ENCODE results near the gene SNX18. TPM values are rescaled to one million over a fixed set of nuclear protein-coding genes. Genes with fewer than 3 reads are reported as not detected.

SNX18 gene
- total and polyA plus RNA-seq, 10 of the 15 experiments (the other 5 are each of a cell fraction or from before 2014, with no cell fraction given), result 0.27 to 1.7 (median 0.47) TPM

- Histone ChIP-seq H3K9me3 (replicated peaks; ENCODE audit: control insufficient read depth, insufficient read depth, low read length) (no peaks in the 10 kb centered on the region; the same call in 2 of the 3 replicates), H2AFZ (ENCODE audit: control insufficient read depth, low read depth, low read length) (no peak overlapping the region), H3K4me1 (ENCODE audit: control insufficient read depth, insufficient read depth, low read length) (no peaks in the 10 kb centered on the region), H4K20me1 (ENCODE audit: control insufficient read depth, insufficient read depth) (no peaks in the 10 kb centered on the region), H3K36me3 (ENCODE audit: control insufficient read depth in 2 of 2, insufficient read depth in 2 of 2, low read length in 1 of 2) (no peaks in the 10 kb centered on the region), H3K27me3 (replicated peaks in 1 of 2; ENCODE audit: control insufficient read depth in 2 of 2, insufficient read depth in 2 of 2, low read length in 1 of 2) (no peaks in the 10 kb centered on the region), H3K27ac (ENCODE audit: control insufficient read depth, insufficient read depth) (no peak overlapping the region), H3K4me2 (ENCODE audit: control insufficient read depth, insufficient read depth) (no peak overlapping the region), H3K9ac (ENCODE audit: control insufficient read depth, insufficient read depth, low read length) (no peak overlapping the region), H3K4me3 (no peak overlapping the region), H3K79me2 (ENCODE audit: control insufficient read depth, insufficient read depth, low read length) (no peaks in the 10 kb centered on the region)
- intact Hi-C loops (cut with micrococcal nuclease; ENCODE audit: unreplicated experiment), result loop anchor here (5.0 kb wide), 1 partner anchor 132 kb away; no protein-coding TSS in a partner anchor
- in situ Hi-C loops (cut with MboI), result loop anchor here (5.0 kb wide), 2 partner anchors 337 to 637 kb away; no protein-coding TSS in a partner anchor
- RAD21 ChIA-PET (ENCODE audit: unreplicated experiment), result interaction anchor here (3.7 kb wide), 1 partner anchor 329 kb away, joined by 25 read pairs; no protein-coding TSS in a partner anchor
- WGBS (ENCODE audit: insufficient coverage, insufficient replicate concordance, low lambda C conversion rate, missing lambda C conversion rate), result 72% methylated on average over 3 of the region's 3 CpGs
- no peak for TF ChIP-seq PML (IDR thresholded peaks at IDR 0.05; ENCODE audit: low read length)
- no peak for TF ChIP-seq BMI1 (IDR thresholded peaks at IDR 0.05; ENCODE audit: borderline replicate concordance)
- no peak for TF ChIP-seq CUX1 (IDR thresholded peaks at IDR 0.05; ENCODE audit: insufficient replicate concordance, low read depth, low read length)
- TF ChIP-seq BACH1 (IDR thresholded peaks at IDR 0.05; ENCODE audit: borderline replicate concordance), result no peak
- POLR2A ChIA-PET, result no interaction called here
- CTCF ChIA-PET, result interaction anchor here (1.1 to 3.8 kb wide), 6 partner anchors 26 to 351 kb away, joined by 3 to 71 read pairs (median 8); no protein-coding TSS in a partner anchor
- SMC1A ChIA-PET (ENCODE audit: uncharacterized antibody, unreplicated experiment), result interaction anchor here (0.8 to 2.7 kb wide), 4 partner anchors 25 to 631 kb away, joined by 3 to 34 read pairs (median 18); no protein-coding TSS in a partner anchor
- no peak for ATAC-seq
- BruUV-seq (replicated peaks), result no TSS peak
- DNase-seq (ENCODE audit: low read depth, low spot score), result no peak
- no peak for FAIRE-seq
These were observed 1.9 kb upstream of the SNX18 start for GRCh38 chr5:54515634-54516033.
